Gastrocnemius medialis (tissue), 4 donors: ENCODE results near the gene DDX51.

Experiments
- POLR2A ChIP-seq, 2 donors: fragments of 450-650 bp; IDR thresholded peaks; one replicate each; pipeline ENCODE4 v1.6.1; 2017; ENCODE audit warnings: antibody characterized with exemption in 2 of 2, mild to moderate bottlenecking in 2 of 2, moderate library complexity in 2 of 2
- TF ChIP-seq, protein P1 (sequence below), 5 experiments: fragments of 450-650 bp in 3 of 5; fragments of 200-600 bp in 2 of 5; sonication (generic) in 2 of 5; IDR thresholded peaks in 4 of 5; conservative IDR thresholded peaks in 1 of 5; 1 replicate in 4 of 5; 2 replicates in 1 of 5; pipeline ENCODE4 v1.5.1; 2016 to 2019; ENCODE audit warnings: antibody characterized with exemption in 5 of 5, mild to moderate bottlenecking in 3 of 5, moderate library complexity in 3 of 5

DNA sequence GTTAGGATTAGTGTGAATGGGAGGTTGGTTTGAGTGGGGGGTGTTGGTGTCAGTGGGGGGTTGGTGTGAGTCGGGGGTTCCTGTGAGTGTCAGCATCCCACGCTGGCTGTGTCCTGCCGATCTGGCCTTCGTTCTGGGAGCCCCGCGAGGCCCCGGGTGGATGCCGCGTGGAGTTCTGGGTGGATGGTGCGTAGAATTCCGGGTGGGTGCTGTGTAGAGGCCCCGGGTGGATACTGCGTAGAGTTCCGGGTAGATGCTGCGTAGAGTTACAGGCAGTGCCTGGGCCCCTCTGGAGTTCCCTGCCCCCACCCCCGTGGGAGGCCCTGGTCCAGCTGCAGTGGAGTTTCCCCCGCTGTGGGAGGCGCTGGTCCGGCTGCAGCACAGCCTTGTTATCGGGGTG is 8.8 kb upstream of the DDX51 start:
- TF ChIP-seq, protein P1, sequence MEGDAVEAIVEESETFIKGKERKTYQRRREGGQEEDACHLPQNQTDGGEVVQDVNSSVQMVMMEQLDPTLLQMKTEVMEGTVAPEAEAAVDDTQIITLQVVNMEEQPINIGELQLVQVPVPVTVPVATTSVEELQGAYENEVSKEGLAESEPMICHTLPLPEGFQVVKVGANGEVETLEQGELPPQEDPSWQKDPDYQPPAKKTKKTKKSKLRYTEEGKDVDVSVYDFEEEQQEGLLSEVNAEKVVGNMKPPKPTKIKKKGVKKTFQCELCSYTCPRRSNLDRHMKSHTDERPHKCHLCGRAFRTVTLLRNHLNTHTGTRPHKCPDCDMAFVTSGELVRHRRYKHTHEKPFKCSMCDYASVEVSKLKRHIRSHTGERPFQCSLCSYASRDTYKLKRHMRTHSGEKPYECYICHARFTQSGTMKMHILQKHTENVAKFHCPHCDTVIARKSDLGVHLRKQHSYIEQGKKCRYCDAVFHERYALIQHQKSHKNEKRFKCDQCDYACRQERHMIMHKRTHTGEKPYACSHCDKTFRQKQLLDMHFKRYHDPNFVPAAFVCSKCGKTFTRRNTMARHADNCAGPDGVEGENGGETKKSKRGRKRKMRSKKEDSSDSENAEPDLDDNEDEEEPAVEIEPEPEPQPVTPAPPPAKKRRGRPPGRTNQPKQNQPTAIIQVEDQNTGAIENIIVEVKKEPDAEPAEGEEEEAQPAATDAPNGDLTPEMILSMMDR (IDR thresholded peaks at IDR 0.05 in 4 of 5, conservative IDR thresholded peaks at IDR 0.05 in 1 of 5): no peak
- TF ChIP-seq POLR2A (IDR thresholded peaks at IDR 0.05): no peak
